K562 (cell line): ENCODE measurements around the gene DPH2. TPM values are rescaled to one million over a fixed set of nuclear protein-coding genes. Genes with fewer than 3 reads are reported as not detected.
A peak's percentile ranks its signal among the peaks of the same experiment; 100 is the strongest.

Experiments used
- CAMTA2 ChIP-seq: fragments of 250-450 bp; sonication (Bioruptor Pico); conservative IDR thresholded peaks from 2 replicates; pipeline ENCODE4 v1.5.1; 2022
- DPF2 ChIP-seq: fragments of 450-650 bp; IDR thresholded peaks from 2 replicates; pipeline ENCODE4 v1.6.1; 2016
- HBP1 ChIP-seq: fragments of 450-650 bp; formaldehyde crosslinking; IDR thresholded peaks from 2 replicates; pipeline ENCODE4 v1.4.0; 2022; ENCODE audit warnings: missing genetic modification characterization
- LEF1 ChIP-seq: fragments of 450-650 bp; IDR thresholded peaks from 2 replicates; pipeline ENCODE4 v1.6.1; 2016; ENCODE audit warnings: mild to moderate bottlenecking
- MAFG ChIP-seq: fragments of 450-650 bp; conservative IDR thresholded peaks from 2 replicates; pipeline ENCODE4 v1.6.1; 2016; ENCODE audit warnings: missing genetic modification characterization, missing compliant biosample characterization
- MAX ChIP-seq: sonication (generic); formaldehyde crosslinking; IDR thresholded peaks from 2 replicates; pipeline ENCODE4 v1.9.0; 2022; ENCODE audit warnings: mild to moderate bottlenecking, missing genetic modification reagents
- RBM22 ChIP-seq: fragments of 200-400 bp; formaldehyde crosslinking; IDR thresholded peaks from 2 replicates; pipeline ENCODE4 v1.6.1; 2018; ENCODE audit warnings: low read length, low read depth; ENCODE audit not compliant: poor library complexity, severe bottlenecking
- RBM34 ChIP-seq: fragments of 200-400 bp; formaldehyde crosslinking; IDR thresholded peaks from 2 replicates; pipeline ENCODE4 v1.6.1; 2018; ENCODE audit warnings: low read length, borderline replicate concordance; ENCODE audit not compliant: insufficient read depth
- RERE ChIP-seq: sonication (generic); formaldehyde crosslinking; IDR thresholded peaks from 2 replicates; pipeline ENCODE4 v1.8.0; 2023; ENCODE audit warnings: missing genetic modification reagents, mild to moderate bottlenecking, borderline replicate concordance
- SMARCB1 ChIP-seq: IDR thresholded peaks from 2 replicates; pipeline ENCODE4 v1.6.1; 2011; ENCODE audit warnings: improper control_type of control experiment, low read depth; ENCODE audit not compliant: insufficient read length
- SREBF1 ChIP-seq: fragments of 150-350 bp; IDR thresholded peaks from 2 replicates; pipeline ENCODE4 v1.6.1; 2014; ENCODE audit warnings: antibody characterized with exemption, low read depth, low read length, borderline replicate concordance
- TFAM ChIP-seq: fragments of 250-450 bp; sonication (Bioruptor Pico); conservative IDR thresholded peaks from 2 replicates; pipeline ENCODE4 v1.5.0; 2021; ENCODE audit warnings: mild to moderate bottlenecking, moderate library complexity
- ZNF384 ChIP-seq: IDR thresholded peaks from 2 replicates; pipeline ENCODE4 v1.6.1; 2012; ENCODE audit warnings: low read depth, low read length, improper control_type of control experiment
- ZNF57 ChIP-seq: fragments of 450-650 bp; formaldehyde crosslinking; IDR thresholded peaks from 2 replicates; pipeline ENCODE4 v1.4.0; 2020; ENCODE audit warnings: mild to moderate bottlenecking, moderate library complexity
- ZNF586 ChIP-seq: fragments of 450-650 bp; formaldehyde crosslinking; conservative IDR thresholded peaks from 2 replicates; pipeline ENCODE4 v1.4.0; 2020; ENCODE audit warnings: mild to moderate bottlenecking, moderate library complexity
- polyA plus RNA-seq, 8 experiments: library from polyadenylated mRNA; depleted of rRNA in 4 of 8; stranded (reverse) in 5 of 8; unstranded in 3 of 8; fragments of >200 nt; fragmentation: Nextera tagmentation in 2 of 8; fragmentation: Illumina TruSeq in 1 of 8; extraction: Ambion mirVana in 2 of 8; extraction: Trizol in 1 of 8; gene quantifications; 2 replicates each; pipeline versions ENCODE4 v1.2.1 to v1.2.3, GENCODE V29; 2011 to 2014; ENCODE audit warnings: inconsistent platforms in 1 of 8, missing spikeins in 1 of 8
- total RNA-seq, 7 experiments: library from RNA; depleted of rRNA in 6 of 7; stranded (reverse); fragments of >200 nt in 6 of 7; fragmentation: Illumina TruSeq in 2 of 7; extraction: Trizol in 2 of 7; gene quantifications; 2 replicates each; pipeline versions ENCODE4 v1.2.1 to v1.2.3, GENCODE V29; 2011 to 2021; ENCODE audit warnings: low replicate concordance in 1 of 7
- TF ChIP-seq, protein P1 (sequence below): fragments of 450-650 bp; IDR thresholded peaks from 2 replicates; pipeline ENCODE4 v1.6.1; 2016
- TF ChIP-seq, protein P2 (sequence below): fragments of 450-650 bp; IDR thresholded peaks from 2 replicates; pipeline ENCODE4 v1.6.1; 2016; ENCODE audit warnings: missing biosample characterization, missing genetic modification characterization
- TF ChIP-seq, protein P3 (sequence below): sonication (generic); formaldehyde crosslinking; IDR thresholded peaks from 2 replicates; pipeline ENCODE4 v1.8.0; 2022; ENCODE audit warnings: mild to moderate bottlenecking, missing genetic modification reagents

Gene DPH2
- total and polyA plus RNA-seq, 9 of the 15 experiments (the other 6 are each of a cell fraction or from before 2014, with no cell fraction given) = 17.9 to 94.1 (median 68.1) TPM

DNA sequence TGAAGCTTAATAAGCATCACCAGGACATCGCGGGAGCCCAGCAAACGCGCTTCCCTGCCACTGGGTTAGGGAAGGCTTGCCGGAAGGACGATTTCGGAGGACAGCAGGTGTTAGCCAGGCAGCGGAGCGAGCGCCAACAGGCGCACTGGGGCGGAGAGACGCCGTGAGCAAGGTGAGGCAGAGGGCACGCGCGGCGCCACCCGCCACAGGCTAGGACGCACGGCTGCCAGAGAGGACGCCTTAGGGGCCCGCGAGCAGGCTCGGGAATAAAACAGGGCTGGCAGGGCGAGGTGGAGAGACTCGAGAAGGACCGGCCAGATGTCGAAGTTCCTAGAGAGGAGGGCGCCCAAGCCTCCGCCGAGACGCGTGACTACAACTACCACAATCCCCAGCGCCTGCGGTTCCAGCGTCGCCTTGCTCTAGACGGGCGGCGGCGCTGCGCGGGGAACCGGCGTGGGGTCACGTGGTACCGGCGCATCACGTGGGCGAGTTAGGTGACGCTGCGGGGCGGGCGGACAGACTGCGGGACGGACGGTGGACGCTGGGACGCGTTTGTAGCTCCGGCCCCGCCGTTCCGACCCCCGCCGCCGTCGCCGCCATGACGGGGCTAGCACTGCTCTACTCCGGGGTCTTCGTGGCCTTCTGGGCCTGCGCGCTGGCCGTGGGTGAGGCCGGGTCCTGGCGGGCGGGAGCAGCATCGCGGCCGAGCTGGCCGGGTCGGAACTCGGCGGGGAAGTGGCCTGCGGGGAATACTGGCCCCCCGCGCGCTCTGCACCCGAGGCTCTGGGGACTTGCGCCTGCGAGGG lies 4.8 kb downstream of the DPH2 start, which contains the start of gene ATP6V0B (continued):
- TF ChIP-seq, protein P1, sequence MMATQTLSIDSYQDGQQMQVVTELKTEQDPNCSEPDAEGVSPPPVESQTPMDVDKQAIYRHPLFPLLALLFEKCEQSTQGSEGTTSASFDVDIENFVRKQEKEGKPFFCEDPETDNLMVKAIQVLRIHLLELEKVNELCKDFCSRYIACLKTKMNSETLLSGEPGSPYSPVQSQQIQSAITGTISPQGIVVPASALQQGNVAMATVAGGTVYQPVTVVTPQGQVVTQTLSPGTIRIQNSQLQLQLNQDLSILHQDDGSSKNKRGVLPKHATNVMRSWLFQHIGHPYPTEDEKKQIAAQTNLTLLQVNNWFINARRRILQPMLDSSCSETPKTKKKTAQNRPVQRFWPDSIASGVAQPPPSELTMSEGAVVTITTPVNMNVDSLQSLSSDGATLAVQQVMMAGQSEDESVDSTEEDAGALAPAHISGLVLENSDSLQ = peak; percentile 51
- TF ChIP-seq, protein P2, sequence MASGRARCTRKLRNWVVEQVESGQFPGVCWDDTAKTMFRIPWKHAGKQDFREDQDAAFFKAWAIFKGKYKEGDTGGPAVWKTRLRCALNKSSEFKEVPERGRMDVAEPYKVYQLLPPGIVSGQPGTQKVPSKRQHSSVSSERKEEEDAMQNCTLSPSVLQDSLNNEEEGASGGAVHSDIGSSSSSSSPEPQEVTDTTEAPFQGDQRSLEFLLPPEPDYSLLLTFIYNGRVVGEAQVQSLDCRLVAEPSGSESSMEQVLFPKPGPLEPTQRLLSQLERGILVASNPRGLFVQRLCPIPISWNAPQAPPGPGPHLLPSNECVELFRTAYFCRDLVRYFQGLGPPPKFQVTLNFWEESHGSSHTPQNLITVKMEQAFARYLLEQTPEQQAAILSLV (tag) = no peak
- no peak for TF ChIP-seq RERE (CRISPR knock-in tag)
- no peak for TF ChIP-seq SMARCB1
- TF ChIP-seq, protein P3, sequence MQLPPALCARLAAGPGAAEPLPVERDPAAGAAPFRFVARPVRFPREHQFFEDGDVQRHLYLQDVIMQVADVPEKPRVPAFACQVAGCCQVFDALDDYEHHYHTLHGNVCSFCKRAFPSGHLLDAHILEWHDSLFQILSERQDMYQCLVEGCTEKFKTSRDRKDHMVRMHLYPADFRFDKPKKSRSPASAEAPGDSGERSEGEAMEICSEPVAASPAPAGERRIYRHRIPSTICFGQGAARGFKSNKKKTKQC (CRISPR knock-in tag) = peak; percentile 71
- no peak for TF ChIP-seq ZNF586 (CRISPR knock-in tag)
- TF ChIP-seq CAMTA2 (CRISPR knock-in tag) = no peak
- no peak for TF ChIP-seq MAFG (tag)
- TF ChIP-seq MAX (CRISPR knock-in tag) = peak; percentile 96
- TF ChIP-seq ZNF57 = no peak
- no peak for TF ChIP-seq LEF1
- TF ChIP-seq TFAM (CRISPR knock-in tag) = no peak
- TF ChIP-seq DPF2 = no peak
- TF ChIP-seq SREBF1 = peak; percentile 81
- TF ChIP-seq RBM22 = peak; percentile 16
- peak; percentile 66; the same call in 1 of the 2 replicates for TF ChIP-seq HBP1 (CRISPR knock-in tag)
- TF ChIP-seq ZNF384 = no peak
- TF ChIP-seq RBM34 = no peak
